Hypothalamus (tissue), 51 donors: ENCODE results near the gene PAGE2B.
"Not testable (repeated sequence)": the region's sequence is repeated elsewhere in the genome, so short reads cannot be mapped to it uniquely, and the experiment has no call there.

Experiments used
- DNase-seq, 51 donors: peaks; one replicate each; lab custom pipeline; 2025; lab: John Stamatoyannopoulos, UW

Gene PAGE2B

DNA sequence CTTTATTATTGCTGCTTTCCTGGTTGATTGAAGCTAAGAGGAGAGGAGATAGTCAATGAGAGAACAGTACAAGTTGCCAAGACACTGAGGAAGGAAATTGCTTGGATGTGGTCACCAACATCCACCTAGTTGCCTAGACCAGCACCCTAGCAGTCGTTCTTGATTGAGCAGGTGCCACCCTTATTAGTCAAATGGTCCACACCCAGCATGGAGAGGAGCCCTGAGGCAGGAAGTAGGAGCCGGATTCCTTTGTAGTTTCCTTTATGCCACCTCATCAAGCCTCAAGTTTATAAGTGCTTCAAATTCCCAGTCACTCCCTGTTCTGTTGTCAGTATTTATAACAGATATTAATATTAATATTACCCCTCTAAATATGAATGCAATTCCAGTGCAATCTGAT, 33.1 kb downstream of the PAGE2B start:
- DNase-seq = no peak

DNA sequence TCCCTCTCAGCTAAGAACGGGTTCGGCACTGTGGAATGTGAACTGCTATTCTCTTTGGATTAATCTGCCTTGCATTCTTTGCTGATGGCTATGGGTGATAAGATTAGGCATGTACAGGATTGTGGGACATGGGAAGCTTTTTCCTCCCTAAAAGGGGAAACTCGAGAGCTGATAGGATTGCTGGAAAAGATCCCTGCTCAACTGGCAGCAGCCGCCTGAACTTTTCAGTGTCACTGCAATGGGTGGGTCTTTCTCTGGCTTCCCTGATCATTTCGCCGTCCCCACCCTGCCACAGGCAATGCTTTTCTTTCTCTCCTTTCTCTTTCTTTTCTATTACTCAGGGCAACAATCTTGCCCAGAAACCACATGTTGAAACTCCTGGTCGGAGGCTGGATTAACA, 34.5 kb downstream of the PAGE2B start:
- DNase-seq = no peak

DNA sequence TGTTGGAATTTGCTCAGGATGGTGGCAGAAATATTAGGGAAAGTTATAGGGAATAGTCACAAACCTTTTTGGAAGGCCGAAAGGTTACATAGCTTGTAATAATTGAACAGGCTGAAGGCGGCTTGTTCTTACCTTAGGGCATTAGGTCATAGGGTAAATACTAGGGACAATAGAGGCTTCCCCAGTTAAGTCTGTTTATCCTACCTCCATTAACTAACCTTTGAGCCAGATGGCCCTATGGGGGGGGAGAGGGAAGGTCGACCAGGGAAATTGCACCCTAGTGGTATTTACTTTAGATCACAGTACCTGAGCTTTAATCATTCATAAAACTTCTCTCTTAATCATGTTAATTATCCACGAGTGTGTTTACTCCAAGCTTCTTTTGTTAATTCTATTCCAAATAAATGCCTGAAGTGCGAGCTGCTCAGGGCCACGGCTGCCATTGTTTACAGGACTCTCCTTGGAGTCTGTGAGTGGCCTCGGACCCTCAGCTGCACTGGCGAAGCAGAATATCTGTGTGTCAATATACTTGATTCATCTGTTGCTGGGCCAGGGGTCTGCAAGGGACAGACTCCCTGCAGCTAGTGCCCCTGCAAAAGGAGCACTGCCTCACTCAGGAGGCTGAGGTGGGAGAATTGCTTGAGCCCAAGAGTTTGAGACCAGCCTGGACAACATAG, 36.9 kb downstream of the PAGE2B start:
- no peak for DNase-seq

DNA sequence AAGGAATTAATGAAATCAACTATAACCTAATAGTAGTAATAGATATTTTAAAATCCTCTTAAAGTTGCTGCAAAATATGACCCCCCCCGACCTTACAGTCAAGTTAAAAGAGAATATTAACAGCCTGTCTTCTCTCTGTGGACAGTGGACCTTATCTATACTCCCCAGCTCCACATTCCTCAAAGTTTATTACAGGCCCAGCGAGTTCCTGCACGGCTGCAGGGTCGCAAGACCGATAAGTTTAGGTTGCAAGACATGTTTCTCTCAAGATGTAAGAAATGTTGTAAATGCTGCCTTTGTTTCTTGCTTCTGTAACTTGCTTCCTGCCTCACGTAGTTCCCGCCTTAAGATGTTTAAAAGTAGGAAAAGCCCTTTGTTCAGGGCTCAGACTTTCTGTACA, 41.8 kb downstream of the PAGE2B start:
- not testable (repeated sequence) for DNase-seq

DNA sequence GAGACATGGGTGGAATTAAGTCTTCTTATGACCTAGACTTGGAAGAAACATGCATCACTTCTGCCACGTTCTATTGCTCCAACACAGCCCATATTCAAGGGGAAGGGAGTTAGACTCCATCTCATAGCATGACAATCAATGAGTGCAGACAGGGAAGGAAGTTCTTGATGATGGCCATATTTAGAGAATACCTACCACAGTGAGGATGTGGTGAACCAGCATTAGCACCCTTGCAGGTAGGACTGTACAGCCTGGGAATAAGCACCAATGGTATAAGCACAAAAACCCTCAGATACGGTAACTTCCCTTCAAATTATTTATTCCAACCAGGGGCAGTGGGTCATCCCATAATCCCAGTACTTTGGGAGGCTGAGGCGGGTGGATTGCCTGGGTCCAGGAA, 43.7 kb downstream of the PAGE2B start:
- no peak for DNase-seq

DNA sequence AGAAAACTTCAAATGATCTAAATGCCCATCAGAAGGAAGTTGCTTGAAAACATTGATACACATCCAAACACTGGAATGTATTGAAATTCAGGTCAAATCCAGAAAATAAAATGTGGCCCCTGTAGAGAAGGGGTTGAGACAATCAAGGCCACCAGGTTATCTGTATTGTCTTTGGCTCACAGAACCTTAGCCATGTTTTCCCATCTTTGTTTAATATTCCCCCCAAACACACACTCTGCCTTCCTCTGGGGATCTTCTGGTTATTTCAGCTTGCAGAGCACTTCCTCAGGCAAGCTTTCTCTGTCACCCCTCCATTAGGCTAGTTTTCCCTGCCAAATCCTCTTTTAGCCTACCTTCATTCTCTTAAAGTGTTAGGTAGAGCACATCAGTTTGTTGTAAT, 44.4 kb downstream of the PAGE2B start:
- DNase-seq = no peak

DNA sequence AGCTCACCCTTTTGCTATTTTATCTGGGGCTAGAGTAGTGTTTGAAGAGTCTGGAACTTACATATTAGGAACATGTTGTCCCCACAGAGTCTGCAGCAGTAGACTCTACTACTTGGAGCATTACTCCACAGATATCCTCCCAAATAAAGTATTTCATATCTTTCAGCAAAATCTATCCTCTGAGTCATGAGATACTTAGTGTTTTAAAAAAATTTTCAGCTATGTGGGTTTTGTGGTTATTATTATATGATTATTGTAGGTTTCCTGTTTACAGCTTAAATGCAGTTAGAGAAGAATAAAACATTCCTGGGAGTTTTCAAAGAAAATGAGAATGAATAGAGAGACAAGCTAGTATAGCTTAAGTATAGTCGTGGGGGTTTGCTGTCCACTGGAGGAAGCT, 44.9 kb downstream of the PAGE2B start:
- no peak for DNase-seq

DNA sequence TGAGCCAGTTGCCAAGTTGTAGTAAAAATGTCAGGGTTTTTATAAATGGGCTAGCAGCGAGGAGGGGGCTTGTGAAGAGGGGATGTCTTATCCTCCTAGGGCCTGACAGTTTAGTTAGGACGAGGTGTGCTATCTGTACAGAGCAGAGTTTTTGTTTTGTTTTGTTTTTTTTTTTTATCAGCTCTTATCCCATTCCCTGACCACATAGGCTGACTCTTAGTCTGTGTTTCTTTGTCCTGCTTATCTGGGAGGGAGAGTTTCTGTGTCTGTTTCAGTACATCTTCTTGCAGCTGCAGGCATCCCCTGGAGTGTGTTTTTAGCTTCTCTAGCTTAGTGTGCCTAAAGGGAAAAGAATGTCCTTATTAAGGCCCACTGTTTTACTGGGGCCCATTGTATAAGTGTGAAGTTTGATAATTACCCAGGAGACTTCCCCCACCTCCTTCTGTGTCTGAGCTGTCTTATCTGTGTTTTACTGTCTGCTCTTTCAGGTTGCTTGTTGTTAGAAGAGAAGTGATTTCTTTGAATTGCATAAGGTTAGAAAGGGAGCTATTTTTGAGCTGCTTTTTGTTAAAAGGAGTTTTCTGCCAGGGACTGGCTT, 46.0 kb downstream of the PAGE2B start:
- no peak for DNase-seq

DNA sequence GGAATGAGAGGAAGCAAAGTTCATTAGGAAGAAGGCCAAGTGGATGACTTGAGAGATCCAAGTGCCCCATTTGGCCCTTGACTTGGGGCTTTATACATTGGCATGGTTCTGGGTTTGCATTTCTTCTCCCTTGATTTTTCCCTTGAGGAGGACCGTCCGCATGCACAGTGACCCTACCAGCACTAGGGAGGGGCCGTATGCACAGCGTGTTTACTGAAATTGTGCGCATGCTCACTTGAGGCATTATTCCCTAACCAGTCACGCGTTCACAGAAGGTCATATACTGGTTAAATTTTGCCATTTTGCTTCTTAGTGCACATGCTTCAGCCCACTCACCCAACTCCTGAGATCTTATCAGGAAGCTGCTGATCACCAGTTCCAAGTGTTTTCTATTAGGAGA, 49.1 kb downstream of the PAGE2B start:
- no peak for DNase-seq

DNA sequence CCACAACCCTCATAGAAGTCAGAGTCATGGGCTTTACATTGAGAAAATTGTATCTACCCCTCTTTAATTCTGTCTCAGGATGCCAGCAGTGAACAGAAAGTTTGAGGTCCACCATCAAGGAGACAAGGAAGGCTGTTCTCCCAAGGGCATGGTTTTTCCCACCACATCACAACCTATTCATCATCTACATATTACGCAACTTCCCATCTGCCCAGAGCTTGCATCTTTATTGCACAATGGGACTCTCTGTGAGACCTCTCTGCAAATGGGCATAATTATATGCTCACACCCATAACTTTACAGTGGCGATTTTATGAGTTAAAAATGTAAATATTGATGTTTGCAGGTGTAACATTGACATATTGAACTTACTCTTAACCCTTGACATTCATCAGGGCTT, 52.9 kb downstream of the PAGE2B start:
- DNase-seq = no peak
